Nephron (organoid): Measurements from ENCODE around the gene FGFR3.

ENCODE experiments used
- H3K27ac Mint-ChIP-seq, 3 experiments: 2 replicates each; pipeline ENCODE4 v1.8.0; 2020; ENCODE audit warnings: mixed read lengths in 3 of 3, mild to moderate bottlenecking in 2 of 3, moderate library complexity in 1 of 3
- H3K27me3 Mint-ChIP-seq: 2 replicates; pipeline ENCODE4 v1.8.0; 2021; ENCODE audit warnings: low read depth, mild to moderate bottlenecking, moderate library complexity, mixed read lengths
- H3K36me3 Mint-ChIP-seq: 2 replicates; pipeline ENCODE4 v1.8.0; 2020; ENCODE audit warnings: low read depth, mixed read lengths
- H3K4me1 Mint-ChIP-seq: 2 replicates; pipeline ENCODE4 v1.8.0; 2020; ENCODE audit warnings: mixed read lengths
- H3K4me3 Mint-ChIP-seq, 3 experiments: 2 replicates each; pipeline ENCODE4 v1.8.0; 2020; ENCODE audit warnings: mild to moderate bottlenecking in 3 of 3, mixed read lengths in 3 of 3, moderate library complexity in 2 of 3
- H3K9me3 Mint-ChIP-seq: 2 replicates; pipeline ENCODE4 v1.8.0; 2020; ENCODE audit warnings: mixed read lengths
- TF ChIP-seq, protein P1 (sequence below), 3 experiments: fragments of 200-600 bp; sonication (generic); IDR thresholded peaks; one replicate each; pipeline ENCODE4 v1.5.0; 2021; ENCODE audit warnings: antibody characterized with exemption in 3 of 3; ENCODE audit not compliant: unreplicated experiment in 3 of 3

The FGFR3 gene

DNA sequence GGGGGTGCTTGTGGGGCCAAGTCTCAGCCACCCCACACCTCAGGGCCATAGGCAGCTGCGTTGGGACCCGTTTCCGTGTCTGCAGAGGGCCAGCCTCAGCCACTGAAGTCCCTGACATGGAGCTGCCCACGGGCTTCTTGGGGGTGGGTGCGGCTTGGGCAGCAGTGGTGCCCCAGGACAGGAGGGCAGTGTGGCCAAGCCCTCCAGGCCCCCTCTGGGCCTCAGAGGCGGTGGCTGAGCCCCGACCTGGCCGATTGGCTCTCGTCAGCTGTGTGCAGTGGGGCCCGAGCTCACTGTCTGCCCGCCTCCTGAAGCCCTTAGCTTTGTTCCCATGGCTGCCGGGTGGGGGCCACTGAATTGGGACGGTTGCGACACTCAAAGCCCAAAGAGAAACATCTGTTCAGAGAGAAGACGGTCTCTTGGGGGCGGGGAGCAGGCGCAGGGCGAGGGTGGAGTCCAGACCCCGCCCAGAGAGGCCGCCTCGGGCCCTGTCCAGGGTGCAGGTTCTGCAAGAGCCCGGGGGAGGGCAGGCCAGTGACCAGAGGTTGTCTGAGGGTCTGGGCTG, 9.1 kb downstream of the FGFR3 start:
- TF ChIP-seq, protein P1, sequence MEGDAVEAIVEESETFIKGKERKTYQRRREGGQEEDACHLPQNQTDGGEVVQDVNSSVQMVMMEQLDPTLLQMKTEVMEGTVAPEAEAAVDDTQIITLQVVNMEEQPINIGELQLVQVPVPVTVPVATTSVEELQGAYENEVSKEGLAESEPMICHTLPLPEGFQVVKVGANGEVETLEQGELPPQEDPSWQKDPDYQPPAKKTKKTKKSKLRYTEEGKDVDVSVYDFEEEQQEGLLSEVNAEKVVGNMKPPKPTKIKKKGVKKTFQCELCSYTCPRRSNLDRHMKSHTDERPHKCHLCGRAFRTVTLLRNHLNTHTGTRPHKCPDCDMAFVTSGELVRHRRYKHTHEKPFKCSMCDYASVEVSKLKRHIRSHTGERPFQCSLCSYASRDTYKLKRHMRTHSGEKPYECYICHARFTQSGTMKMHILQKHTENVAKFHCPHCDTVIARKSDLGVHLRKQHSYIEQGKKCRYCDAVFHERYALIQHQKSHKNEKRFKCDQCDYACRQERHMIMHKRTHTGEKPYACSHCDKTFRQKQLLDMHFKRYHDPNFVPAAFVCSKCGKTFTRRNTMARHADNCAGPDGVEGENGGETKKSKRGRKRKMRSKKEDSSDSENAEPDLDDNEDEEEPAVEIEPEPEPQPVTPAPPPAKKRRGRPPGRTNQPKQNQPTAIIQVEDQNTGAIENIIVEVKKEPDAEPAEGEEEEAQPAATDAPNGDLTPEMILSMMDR (IDR thresholded peaks at IDR 0.05; ENCODE audit: unreplicated experiment in 3 of 3): no peak
- H3K27ac Mint-ChIP-seq: no peak overlapping the region
- peaks cover 14% of the 10 kb centered on the region for H3K27me3 Mint-ChIP-seq
- peaks cover 3% of the 10 kb centered on the region for H3K36me3 Mint-ChIP-seq
- no peak overlapping the region for H3K4me3 Mint-ChIP-seq
- H3K9me3 Mint-ChIP-seq: no peaks in the 10 kb centered on the region
- H3K4me1 Mint-ChIP-seq: no peaks in the 10 kb centered on the region

DNA sequence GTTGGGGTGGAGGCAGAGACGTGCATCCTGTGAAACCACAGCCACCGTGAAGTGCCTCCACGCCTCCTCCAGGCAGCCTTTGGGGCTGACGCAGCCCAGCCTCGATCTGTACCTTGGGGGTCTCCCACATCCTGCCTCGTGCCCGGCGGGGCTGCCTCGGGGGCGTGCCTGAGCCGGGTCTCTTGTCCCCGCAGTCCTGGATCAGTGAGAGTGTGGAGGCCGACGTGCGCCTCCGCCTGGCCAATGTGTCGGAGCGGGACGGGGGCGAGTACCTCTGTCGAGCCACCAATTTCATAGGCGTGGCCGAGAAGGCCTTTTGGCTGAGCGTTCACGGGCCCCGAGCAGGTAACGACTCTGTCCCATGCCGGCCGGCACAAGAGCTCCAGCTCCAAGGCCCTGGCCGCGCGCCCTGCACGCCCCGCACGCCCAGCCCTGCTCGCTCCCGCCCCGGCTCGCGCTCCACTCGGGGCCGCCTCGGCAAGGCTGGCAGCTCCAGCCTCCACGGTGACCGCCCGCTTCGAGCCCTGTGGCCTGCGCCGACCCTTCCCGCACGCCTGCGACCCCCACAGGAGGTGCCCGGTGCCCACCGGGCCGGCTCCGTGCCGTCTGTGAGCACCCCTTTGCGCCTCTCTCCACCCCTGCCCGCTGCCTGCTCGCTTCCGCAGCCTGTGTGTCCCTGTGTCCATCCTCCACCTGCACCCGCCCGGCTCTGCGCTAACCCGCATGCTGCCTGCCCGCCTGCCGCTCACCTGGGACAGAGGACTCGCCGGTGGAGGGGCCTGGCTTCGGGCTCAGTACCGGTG, 9.8 kb downstream of the FGFR3 start:
- Mint-ChIP-seq H3K4me1 (no peaks in the 10 kb centered on the region), H3K27me3 (peaks cover 11% of the 10 kb centered on the region), H3K4me3 (no peak overlapping the region), H3K36me3 (peaks cover 3% of the 10 kb centered on the region), H3K9me3 (no peaks in the 10 kb centered on the region), H3K27ac (no peak overlapping the region)
- TF ChIP-seq, protein P1 (IDR thresholded peaks at IDR 0.05; ENCODE audit: unreplicated experiment in 3 of 3): no peak

DNA sequence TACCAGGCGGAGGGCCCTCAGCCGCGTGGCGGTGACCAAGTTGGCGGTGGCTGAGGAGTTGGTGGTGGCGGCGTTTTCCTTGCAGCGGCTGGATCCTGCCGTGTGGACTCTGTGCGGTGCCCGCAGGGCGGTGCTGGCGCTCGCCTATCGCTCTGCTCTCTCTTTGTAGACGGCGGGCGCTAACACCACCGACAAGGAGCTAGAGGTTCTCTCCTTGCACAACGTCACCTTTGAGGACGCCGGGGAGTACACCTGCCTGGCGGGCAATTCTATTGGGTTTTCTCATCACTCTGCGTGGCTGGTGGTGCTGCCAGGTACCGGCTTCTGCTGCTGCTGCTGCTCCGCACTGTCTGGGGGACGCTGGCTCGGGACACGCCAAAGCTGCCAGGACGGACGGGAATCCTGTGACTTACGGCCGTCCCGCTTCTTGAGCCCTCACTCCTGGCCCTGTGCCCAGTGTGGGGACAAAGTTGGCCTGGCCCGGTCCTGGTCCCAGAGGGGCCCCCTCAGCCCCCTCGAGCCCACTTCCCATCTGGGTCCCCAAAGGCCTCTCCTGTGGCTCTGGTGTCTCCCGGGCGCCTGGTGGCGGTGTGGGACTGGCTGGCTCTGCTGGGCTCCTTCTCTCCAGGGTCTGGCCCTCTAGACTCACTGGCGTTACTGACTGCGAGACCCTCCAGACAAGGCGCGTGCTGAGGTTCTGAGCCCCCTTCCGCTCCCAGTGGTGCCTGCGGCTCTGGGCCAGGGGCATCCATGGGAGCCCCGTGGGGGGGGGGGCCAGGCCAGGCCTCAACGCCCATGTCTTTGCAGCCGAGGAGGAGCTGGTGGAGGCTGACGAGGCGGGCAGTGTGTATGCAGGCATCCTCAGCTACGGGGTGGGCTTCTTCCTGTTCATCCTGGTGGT, 10.7 kb downstream of the FGFR3 start:
- Mint-ChIP-seq H3K4me3 (no peak overlapping the region), H3K27ac (no peak overlapping the region), H3K27me3 (peaks cover 7% of the 10 kb centered on the region), H3K9me3 (no peaks in the 10 kb centered on the region), H3K4me1 (no peaks in the 10 kb centered on the region), H3K36me3 (peaks cover 1% of the 10 kb centered on the region)
- TF ChIP-seq, protein P1 (IDR thresholded peaks at IDR 0.05; ENCODE audit: unreplicated experiment in 3 of 3): no peak

DNA sequence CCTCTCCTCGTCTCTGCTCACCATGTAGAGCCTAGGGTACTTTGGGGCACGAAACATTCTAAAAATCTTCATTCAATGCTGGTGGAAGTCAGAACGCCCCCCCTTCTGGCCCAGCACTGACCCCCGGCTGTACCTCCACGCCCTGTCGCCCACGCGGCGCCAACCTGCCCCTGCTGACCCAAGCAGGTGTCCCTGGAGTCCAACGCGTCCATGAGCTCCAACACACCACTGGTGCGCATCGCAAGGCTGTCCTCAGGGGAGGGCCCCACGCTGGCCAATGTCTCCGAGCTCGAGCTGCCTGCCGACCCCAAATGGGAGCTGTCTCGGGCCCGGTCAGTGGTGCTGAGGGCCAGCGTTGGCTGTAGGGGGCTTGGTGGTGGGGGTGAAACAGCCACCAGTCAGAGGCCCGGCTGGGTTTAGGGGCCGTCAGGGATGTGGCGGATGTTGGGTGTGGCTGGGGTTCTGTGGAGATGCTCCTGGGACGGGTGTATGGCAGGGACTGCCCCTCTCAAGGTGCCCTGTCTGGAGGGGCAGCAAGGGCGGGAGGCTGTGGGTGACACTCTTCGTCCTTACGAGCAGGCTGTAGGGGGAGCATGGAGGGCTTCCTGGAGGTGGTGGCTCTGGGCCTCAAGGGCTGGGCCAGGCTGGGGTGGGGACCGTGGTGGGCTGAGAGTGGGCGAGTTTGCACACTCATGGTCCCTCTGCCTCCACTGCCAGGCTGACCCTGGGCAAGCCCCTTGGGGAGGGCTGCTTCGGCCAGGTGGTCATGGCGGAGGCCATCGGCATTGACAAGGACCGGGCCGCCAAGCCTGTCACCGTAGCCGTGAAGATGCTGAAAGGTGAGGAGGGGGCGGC, 11.8 kb downstream of the FGFR3 start:
- TF ChIP-seq, protein P1 (IDR thresholded peaks at IDR 0.05; ENCODE audit: unreplicated experiment in 3 of 3): no peak
- no peak overlapping the region for H3K4me3 Mint-ChIP-seq
- H3K9me3 Mint-ChIP-seq: no peaks in the 10 kb centered on the region
- H3K4me1 Mint-ChIP-seq: no peaks in the 10 kb centered on the region
- H3K36me3 Mint-ChIP-seq: no peaks in the 10 kb centered on the region
- no peak overlapping the region for H3K27ac Mint-ChIP-seq
- peaks cover 5% of the 10 kb centered on the region for H3K27me3 Mint-ChIP-seq

DNA sequence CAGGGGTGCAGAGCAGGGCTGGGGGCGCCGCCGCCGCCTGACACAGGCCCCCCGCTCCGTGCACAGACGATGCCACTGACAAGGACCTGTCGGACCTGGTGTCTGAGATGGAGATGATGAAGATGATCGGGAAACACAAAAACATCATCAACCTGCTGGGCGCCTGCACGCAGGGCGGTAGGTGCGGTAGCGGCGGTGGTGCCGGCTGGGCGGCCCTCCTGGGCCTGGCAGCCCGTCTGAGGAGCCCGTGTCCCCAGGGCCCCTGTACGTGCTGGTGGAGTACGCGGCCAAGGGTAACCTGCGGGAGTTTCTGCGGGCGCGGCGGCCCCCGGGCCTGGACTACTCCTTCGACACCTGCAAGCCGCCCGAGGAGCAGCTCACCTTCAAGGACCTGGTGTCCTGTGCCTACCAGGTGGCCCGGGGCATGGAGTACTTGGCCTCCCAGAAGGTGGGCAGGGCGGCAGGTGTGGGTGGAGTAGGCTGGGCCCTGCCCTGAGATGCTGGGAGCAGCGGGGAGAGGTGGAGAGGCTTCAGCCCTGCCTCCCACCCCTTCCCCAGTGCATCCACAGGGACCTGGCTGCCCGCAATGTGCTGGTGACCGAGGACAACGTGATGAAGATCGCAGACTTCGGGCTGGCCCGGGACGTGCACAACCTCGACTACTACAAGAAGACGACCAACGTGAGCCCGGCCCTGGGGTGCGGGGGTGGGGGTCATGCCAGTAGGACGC, 12.6 kb downstream of the FGFR3 start:
- H3K9me3 Mint-ChIP-seq: no peaks in the 10 kb centered on the region
- H3K4me3 Mint-ChIP-seq: no peak overlapping the region
- H3K27ac Mint-ChIP-seq: no peak overlapping the region
- no peaks in the 10 kb centered on the region for H3K36me3 Mint-ChIP-seq
- H3K27me3 Mint-ChIP-seq: no peaks in the 10 kb centered on the region
- TF ChIP-seq, protein P1 (IDR thresholded peaks at IDR 0.05; ENCODE audit: unreplicated experiment in 3 of 3): no peak
- no peaks in the 10 kb centered on the region for H3K4me1 Mint-ChIP-seq
